ENCODE data around the gene CLCN7. TPM values are rescaled to one million over a fixed set of nuclear protein-coding genes. Genes with fewer than 3 reads are reported as not detected.

The CLCN7 gene
- total RNA-seq, 4 donors from 2014 or later: 61.1 to 134 (median 100) TPM

- no peaks in the 10 kb centered on the region for H3K4me1 ChIP-seq
- no peaks in the 10 kb centered on the region for H3K27me3 ChIP-seq
- no peaks in the 10 kb centered on the region for H3K9me3 ChIP-seq
- H3K36me3 ChIP-seq: peaks cover 41% of the 10 kb centered on the region
- TF ChIP-seq POLR2A (IDR thresholded peaks at IDR 0.05) (no peak), CTCF (IDR thresholded peaks at IDR 0.05) (no peak), EP300 (IDR thresholded peaks at IDR 0.05) (no peak), POLR2AphosphoS5 (IDR thresholded peaks at IDR 0.05) (no peak)
- H3K4me3 ChIP-seq: no peak overlapping the region
- WGBS: 81% methylated on average over 10 of the region's 10 CpGs
- H3K27ac ChIP-seq: no peak overlapping the region
- no peak for DNase-seq (ENCODE audit: low spot score in 2 of 2)
Measured at GRCh38 chr16:1510272-1510671, 35.4 kb upstream of the CLCN7 start.

DNA sequence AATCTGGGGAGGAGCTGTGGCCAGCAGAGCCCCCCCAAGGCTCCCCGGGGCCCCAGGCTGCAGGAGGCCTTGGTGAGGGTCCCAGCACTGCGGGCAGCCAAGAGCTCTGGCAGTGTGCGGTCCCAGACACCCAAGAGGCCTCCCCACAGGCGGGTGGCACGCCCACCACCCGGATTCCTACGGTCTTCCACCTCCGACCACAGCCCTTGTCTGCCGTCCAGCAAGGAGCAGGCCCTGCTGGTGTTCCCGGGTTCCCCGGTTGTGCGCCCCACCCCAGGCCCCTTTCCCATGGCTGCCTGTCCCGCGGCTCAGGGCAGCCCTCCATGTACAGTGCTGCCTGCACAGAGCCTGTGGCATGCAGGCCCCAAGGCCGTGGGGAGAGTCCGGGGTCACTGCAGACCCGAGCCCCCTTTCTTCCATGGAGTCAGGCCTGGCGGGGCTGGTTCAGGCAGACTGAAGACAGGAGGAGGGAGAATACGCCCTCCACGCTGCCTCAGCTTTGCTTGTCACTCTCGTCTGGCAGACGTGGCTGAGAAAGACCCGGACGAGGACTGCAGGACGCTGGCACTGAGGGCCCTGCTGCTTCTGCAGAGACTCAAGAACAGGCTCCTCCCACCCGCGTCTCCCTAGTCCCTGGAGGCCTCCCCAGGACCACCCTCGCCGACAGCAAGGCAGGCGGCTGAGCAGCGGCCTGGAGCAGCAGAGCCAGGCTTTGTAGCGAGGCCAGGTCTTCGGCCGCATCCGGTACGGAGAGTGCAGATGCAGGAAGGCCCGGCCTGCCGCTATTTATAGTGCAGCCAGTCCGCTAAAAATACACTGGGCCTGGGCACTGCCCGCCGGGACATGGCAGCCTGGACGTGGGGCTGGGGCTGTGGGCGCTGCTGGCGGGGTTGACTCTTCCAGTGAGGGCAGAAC, 34.7 kb upstream of the CLCN7 start:
- no peaks in the 10 kb centered on the region for H3K4me1 ChIP-seq
- no peak overlapping the region for H3K27ac ChIP-seq
- WGBS: 73% methylated on average over 16 of the region's 44 CpGs
- no peak for DNase-seq (ENCODE audit: low spot score in 2 of 2)
- no peaks in the 10 kb centered on the region for H3K27me3 ChIP-seq
- no peak for TF ChIP-seq CTCF (IDR thresholded peaks at IDR 0.05)
- TF ChIP-seq POLR2AphosphoS5 (IDR thresholded peaks at IDR 0.05): no peak
- no peak for TF ChIP-seq POLR2A (IDR thresholded peaks at IDR 0.05)
- no peak for TF ChIP-seq EP300 (IDR thresholded peaks at IDR 0.05)
- no peak overlapping the region for H3K4me3 ChIP-seq
- no peaks in the 10 kb centered on the region for H3K9me3 ChIP-seq
- H3K36me3 ChIP-seq: peaks cover 44% of the 10 kb centered on the region

- 82% methylated on average over 17 of the region's 24 CpGs for WGBS
- Histone ChIP-seq H3K9me3 (no peaks in the 10 kb centered on the region), H3K27me3 (no peaks in the 10 kb centered on the region), H3K4me1 (no peaks in the 10 kb centered on the region), H3K36me3 (peaks cover 46% of the 10 kb centered on the region), H3K4me3 (no peak overlapping the region), H3K27ac (no peak overlapping the region)
- TF ChIP-seq POLR2A (IDR thresholded peaks at IDR 0.05) (no peak), EP300 (IDR thresholded peaks at IDR 0.05) (no peak), POLR2AphosphoS5 (IDR thresholded peaks at IDR 0.05) (no peak), CTCF (IDR thresholded peaks at IDR 0.05) (no peak)
- no peak for DNase-seq (ENCODE audit: low spot score in 2 of 2)
Measured at GRCh38 chr16:1508494-1509187, 33.8 kb upstream of the CLCN7 start.

DNA sequence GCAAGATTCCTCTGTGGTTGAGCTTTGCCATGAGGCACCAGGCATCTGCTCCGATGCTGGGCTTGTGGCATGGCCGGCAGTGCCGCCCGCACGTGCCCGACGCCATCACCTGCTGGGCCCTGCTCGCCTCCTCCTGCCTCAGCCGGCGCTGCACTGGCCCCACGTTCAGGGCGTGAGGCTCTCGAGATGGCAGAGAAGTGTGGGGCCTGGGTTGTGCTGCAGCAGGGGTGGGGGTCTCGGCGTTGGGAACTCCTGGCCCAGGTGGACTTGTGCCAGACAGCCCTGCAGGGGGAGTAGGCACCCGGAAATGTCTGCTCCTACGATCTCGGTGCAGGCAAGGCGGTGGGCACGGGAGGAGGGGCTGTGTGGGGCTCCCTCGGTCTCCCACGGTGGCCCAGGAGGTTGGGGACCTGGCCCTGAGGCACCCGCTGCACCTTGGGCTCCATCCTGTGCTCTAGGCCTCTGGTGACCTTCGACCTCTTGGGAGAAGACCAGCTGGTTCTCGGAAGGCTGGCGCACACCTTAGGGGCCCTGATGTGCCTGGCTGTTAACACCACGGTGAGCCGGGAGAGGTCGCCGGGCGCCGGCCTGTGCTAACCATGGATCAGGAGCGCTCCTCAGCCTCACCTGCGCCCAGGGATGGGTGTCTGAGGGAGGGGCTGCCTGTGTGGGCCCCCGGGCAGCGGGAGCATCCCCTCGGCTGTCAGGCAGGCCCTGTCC, 31.8 kb upstream of the CLCN7 start:
- Histone ChIP-seq H3K27ac (no peak overlapping the region), H3K4me3 (no peak overlapping the region), H3K9me3 (no peaks in the 10 kb centered on the region), H3K27me3 (no peaks in the 10 kb centered on the region), H3K4me1 (no peaks in the 10 kb centered on the region), H3K36me3 (peaks cover 64% of the 10 kb centered on the region)
- WGBS: 86% methylated on average over 14 of the region's 37 CpGs
- TF ChIP-seq POLR2A (IDR thresholded peaks at IDR 0.05): no peak
- DNase-seq (ENCODE audit: low spot score in 2 of 2): no peak

DNA sequence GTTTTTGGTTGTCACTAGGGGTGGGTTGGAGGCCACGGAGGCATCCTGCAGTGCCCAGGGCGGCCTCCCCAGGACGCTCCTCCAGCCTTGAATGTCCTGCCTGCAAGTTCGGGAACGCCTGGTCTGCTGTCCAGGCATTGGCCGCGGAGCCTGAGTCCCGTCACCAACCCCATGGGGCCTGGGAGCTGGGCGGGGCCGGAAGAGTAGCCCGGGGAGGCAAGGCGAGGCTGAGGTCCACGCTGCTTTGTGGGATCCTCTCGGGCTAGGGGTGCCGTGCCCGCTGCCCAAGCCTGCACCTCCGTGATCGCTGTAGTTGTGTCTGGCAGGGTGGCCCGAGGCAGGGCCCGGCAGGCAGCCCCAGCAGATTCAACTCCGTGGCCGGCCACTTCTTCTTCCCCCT, 31.1 kb upstream of the CLCN7 start:
- H3K9me3 ChIP-seq: no peaks in the 10 kb centered on the region
- H3K4me3 ChIP-seq: no peak overlapping the region
- peaks cover 64% of the 10 kb centered on the region for H3K36me3 ChIP-seq
- WGBS: 100% methylated on average over 1 of the region's 22 CpGs
- H3K27me3 ChIP-seq: no peaks in the 10 kb centered on the region
- no peak overlapping the region for H3K27ac ChIP-seq
- no peak for DNase-seq (ENCODE audit: low spot score in 2 of 2)
- TF ChIP-seq POLR2A (IDR thresholded peaks at IDR 0.05) (no peak), EP300 (IDR thresholded peaks at IDR 0.05) (no peak), CTCF (IDR thresholded peaks at IDR 0.05) (no peak), POLR2AphosphoS5 (IDR thresholded peaks at IDR 0.05) (no peak)
- no peaks in the 10 kb centered on the region for H3K4me1 ChIP-seq
